DLD1 (cell line): ENCODE data around the gene TOMM22.

Experiments
- in situ Hi-C: cut with HindIII; loops from 2 replicates; pipeline ENCODE4 v1.10.0; 2017; ENCODE audit warnings: low sequenced_read_pairs

The TOMM22 gene

GRCh38 chr22:38696606-38697424, 15.1 kb downstream of the TOMM22 start:
- in situ Hi-C loops: no loop called here

GRCh38 chr22:38697425-38698089, 15.8 kb downstream of the TOMM22 start:
- in situ Hi-C loops: no loop called here

GRCh38 chr22:38698407-38699094, 16.8 kb downstream of the TOMM22 start:
- in situ Hi-C loops: no loop called here

- in situ Hi-C loops: no loop called here
These were observed 17.4 kb downstream of the TOMM22 start for GRCh38 chr22:38699143-38699542.

- in situ Hi-C loops: no loop called here
These were observed 18.0 kb downstream of the TOMM22 start for GRCh38 chr22:38699784-38700183.

- in situ Hi-C loops: no loop called here
These were observed 18.6 kb downstream of the TOMM22 start for GRCh38 chr22:38700270-38700788.

- in situ Hi-C loops: no loop called here
These were observed 19.3 kb downstream of the TOMM22 start, which contains the start of gene JOSD1 for GRCh38 chr22:38700789-38701628. JOSD1 (minus strand) TSS chr22:38700943; CDS start chr22:38699987, 956 bp downstream.

- in situ Hi-C loops: no loop called here
These were observed 23.0 kb downstream of the TOMM22 start for GRCh38 chr22:38704654-38705234.

- in situ Hi-C loops: no loop called here
These were observed 23.7 kb downstream of the TOMM22 start, which contains the start of gene GTPBP1 for GRCh38 chr22:38705235-38706100. GTPBP1 (plus strand) TSS chr22:38705944; CDS start chr22:38705956, 12 bp downstream.

GRCh38 chr22:38706101-38706900, 24.5 kb downstream of the TOMM22 start:
- in situ Hi-C loops: no loop called here

- in situ Hi-C loops: no loop called here
These were observed 25.1 kb downstream of the TOMM22 start for GRCh38 chr22:38706901-38707195.

- in situ Hi-C loops: no loop called here
These were observed 25.6 kb downstream of the TOMM22 start for GRCh38 chr22:38707346-38707745.

GRCh38 chr22:38707984-38708383, 26.2 kb downstream of the TOMM22 start:
- in situ Hi-C loops: no loop called here

GRCh38 chr22:38709306-38709705, 27.5 kb downstream of the TOMM22 start:
- in situ Hi-C loops: no loop called here

- in situ Hi-C loops: no loop called here
These were observed 28.6 kb downstream of the TOMM22 start for GRCh38 chr22:38710351-38710750.

- in situ Hi-C loops: no loop called here
These were observed 29.1 kb downstream of the TOMM22 start for GRCh38 chr22:38710866-38711265.

GRCh38 chr22:38712486-38713207, 30.9 kb downstream of the TOMM22 start:
- in situ Hi-C loops: no loop called here

- in situ Hi-C loops: no loop called here
These were observed 32.2 kb downstream of the TOMM22 start for GRCh38 chr22:38713921-38714320.
